ENCODE measurements around the gene ARHGEF26. TPM values are rescaled to one million over a fixed set of nuclear protein-coding genes. Genes with fewer than 3 reads are reported as not detected.

The ARHGEF26 gene
- total and polyA plus RNA-seq, 5 experiments from 2014 or later, result 0.08 to 0.22 (median 0.13) TPM; not detected in 2

DNA sequence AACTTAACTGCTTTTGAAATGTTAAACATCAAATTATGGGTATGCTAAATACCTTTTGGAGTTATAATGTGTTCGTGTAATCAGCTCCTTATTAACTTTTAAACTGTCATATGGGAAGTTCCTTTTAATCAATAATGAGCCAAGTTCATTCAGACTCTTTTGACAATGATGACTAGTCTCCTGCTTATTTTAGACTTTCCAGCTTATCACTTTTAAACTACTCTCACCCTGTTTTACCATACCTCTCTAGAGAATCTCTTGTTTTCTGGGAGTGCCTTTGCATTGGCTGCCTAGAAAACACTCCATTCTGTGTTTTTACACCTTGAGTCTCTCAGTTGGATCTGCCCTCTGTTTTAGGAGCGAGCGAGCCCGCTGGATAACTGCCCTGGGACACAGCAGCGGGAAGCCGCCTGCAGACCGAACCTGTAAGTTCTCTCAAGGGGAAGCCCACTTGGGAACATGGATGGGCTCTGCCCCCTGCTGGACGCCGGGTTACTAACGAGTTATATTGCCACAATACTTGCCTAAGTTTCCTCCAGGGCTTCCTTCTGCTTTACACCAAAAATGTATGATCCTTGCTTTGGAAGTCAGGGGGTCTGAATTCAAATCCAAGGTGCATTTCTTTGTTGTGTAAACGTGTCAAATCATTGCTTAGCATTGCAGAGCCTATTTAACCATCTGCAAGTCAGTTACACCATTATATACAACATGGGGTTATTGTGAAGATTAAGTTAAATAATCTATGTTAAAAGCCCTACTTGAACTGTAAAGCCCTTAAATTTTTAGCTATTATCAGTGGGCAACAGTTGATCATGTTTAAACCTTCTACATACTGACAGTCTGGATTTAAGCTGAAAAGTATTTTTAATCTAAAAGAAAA is 131.8 kb downstream of the ARHGEF26 start:
- Mint-ChIP-seq H3K27me3 (no peaks in the 10 kb centered on the region), H3K9me3 (no peaks in the 10 kb centered on the region), H3K27ac (peak overlapping the region in 2 of 10 donors; percentile 24 to 26), H3K4me3 (no peak overlapping the region), H3K4me1 (peaks cover 0 to 6% (median 2%) of the 10 kb centered on the region in 4 donors), H3K36me3 (peaks cover 0 to 71% (median 33%) of the 10 kb centered on the region in 3 donors)
- POLR2A ChIA-PET, result no interaction called here
- DNase-seq (peak; percentile 31 to 76 (median 54)), ATAC-seq (peak in 1 of 2 donors; percentile 67)

DNA sequence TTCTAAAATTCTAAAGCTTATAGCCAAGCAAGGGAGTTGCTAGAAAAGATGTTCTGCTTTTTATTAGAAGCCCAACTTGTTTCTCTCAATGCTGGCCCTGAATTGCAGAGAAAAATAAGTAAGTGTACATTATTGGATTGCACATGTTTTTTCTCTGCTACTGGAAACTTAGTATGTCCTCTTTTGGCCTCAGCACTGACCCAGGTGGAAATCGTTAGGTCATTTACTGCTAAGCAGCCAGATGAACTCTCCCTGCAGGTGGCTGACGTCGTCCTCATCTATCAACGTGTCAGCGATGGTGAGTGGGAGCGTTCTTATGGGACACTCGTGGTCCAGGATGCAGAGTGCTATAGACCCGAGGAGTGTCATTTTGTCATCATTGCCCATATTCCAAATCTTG is 133.3 kb downstream of the ARHGEF26 start:
- POLR2A ChIA-PET, result no interaction called here

GRCh38 chr3:154273381-154273780 is 152.2 kb downstream of the ARHGEF26 start:
- no peak overlapping the region for H3K4me3 Mint-ChIP-seq
- ATAC-seq, result no peak
- H3K4me1 Mint-ChIP-seq, result peaks cover 0 to 5% (median 0%) of the 10 kb centered on the region in 4 donors
- H3K36me3 Mint-ChIP-seq, result peaks cover 10 to 87% (median 56%) of the 10 kb centered on the region in 3 donors
- peak overlapping the region in 3 of 10 donors; percentile 1 to 64 (median 9) for H3K27ac Mint-ChIP-seq
- DNase-seq, result no peak
- no peaks in the 10 kb centered on the region for H3K27me3 Mint-ChIP-seq
- POLR2A ChIA-PET, result no interaction called here
- peaks cover 0 to 4% (median 0%) of the 10 kb centered on the region in 9 donors for H3K9me3 Mint-ChIP-seq

More for the DNA sequence above, 133.3 kb downstream of the ARHGEF26 start:
- Mint-ChIP-seq H3K4me1 (peaks cover 0 to 10% (median 2%) of the 10 kb centered on the region in 4 donors), H3K4me3 (no peak overlapping the region), H3K27ac (no peak overlapping the region), H3K27me3 (no peaks in the 10 kb centered on the region), H3K9me3 (no peaks in the 10 kb centered on the region), H3K36me3 (peaks cover 5 to 80% (median 45%) of the 10 kb centered on the region in 3 donors)
- DNase-seq (no peak), ATAC-seq (no peak)

- Mint-ChIP-seq H3K9me3 (no peaks in the 10 kb centered on the region), H3K4me1 (peaks cover 0 to 5% (median 0%) of the 10 kb centered on the region in 4 donors), H3K4me3 (no peak overlapping the region), H3K27me3 (no peaks in the 10 kb centered on the region), H3K36me3 (peaks cover 10 to 87% (median 52%) of the 10 kb centered on the region in 3 donors), H3K27ac (peak overlapping the region in 3 of 10 donors; percentile 10 to 31 (median 14))
- POLR2A ChIA-PET, result no interaction called here
- ATAC-seq (no peak), DNase-seq (no peak)
Observed at GRCh38 chr3:154274348-154274747, 153.2 kb downstream of the ARHGEF26 start.

GRCh38 chr3:154275292-154275691 is 154.1 kb downstream of the ARHGEF26 start:
- POLR2A ChIA-PET, result no interaction called here
- Mint-ChIP-seq H3K27me3 (no peaks in the 10 kb centered on the region), H3K4me1 (peaks cover 0 to 5% (median 0%) of the 10 kb centered on the region in 4 donors), H3K36me3 (peaks cover 10 to 87% (median 52%) of the 10 kb centered on the region in 3 donors), H3K27ac (peak overlapping the region in 2 of 10 donors; percentile 3 to 91), H3K9me3 (no peaks in the 10 kb centered on the region), H3K4me3 (no peak overlapping the region)
- no peak for ATAC-seq
- no peak for DNase-seq

DNA sequence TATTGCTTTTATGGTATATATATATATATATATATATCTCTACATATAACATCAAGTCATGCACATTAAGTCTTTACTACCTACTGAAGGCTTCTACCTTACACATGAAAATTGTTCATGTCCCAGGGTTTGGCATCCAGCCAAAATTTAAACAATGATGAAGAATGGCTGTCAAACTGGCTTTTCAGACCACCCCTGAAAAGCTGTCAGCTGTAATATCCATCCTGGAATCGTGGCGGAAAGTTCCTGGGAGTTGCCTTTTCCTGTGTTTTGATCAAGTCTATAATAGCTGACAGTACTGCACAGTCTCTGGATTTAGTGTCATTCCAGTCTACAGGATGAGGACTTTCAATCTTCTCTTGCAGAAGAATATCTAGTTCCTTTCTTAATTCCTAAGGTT is 154.8 kb downstream of the ARHGEF26 start:
- H3K36me3 Mint-ChIP-seq, result peaks cover 10 to 87% (median 55%) of the 10 kb centered on the region in 3 donors
- H3K4me3 Mint-ChIP-seq, result no peak overlapping the region
- peaks cover 0 to 5% (median 0%) of the 10 kb centered on the region in 4 donors for H3K4me1 Mint-ChIP-seq
- DNase-seq, result no peak
- H3K27ac Mint-ChIP-seq, result no peak overlapping the region
- no peaks in the 10 kb centered on the region for H3K9me3 Mint-ChIP-seq
- POLR2A ChIA-PET, result no interaction called here
- ATAC-seq, result no peak
- H3K27me3 Mint-ChIP-seq, result no peaks in the 10 kb centered on the region

GRCh38 chr3:154280161-154280560 is 159.0 kb downstream of the ARHGEF26 start:
- no peak for ATAC-seq
- Mint-ChIP-seq H3K27me3 (no peaks in the 10 kb centered on the region), H3K36me3 (peaks cover 3 to 88% (median 39%) of the 10 kb centered on the region in 3 donors), H3K9me3 (no peaks in the 10 kb centered on the region), H3K27ac (peak overlapping the region in 3 of 10 donors; percentile 22 to 53 (median 29)), H3K4me1 (peaks cover 0 to 1% (median under 1%) of the 10 kb centered on the region in 4 donors), H3K4me3 (no peak overlapping the region)
- no peak for DNase-seq
- POLR2A ChIA-PET, result no interaction called here

GRCh38 chr3:154285221-154285620 is 164.0 kb downstream of the ARHGEF26 start:
- Mint-ChIP-seq H3K27ac (peak overlapping the region in 3 of 10 donors; percentile 27 to 63 (median 34)), H3K36me3 (peaks cover 4 to 93% (median 35%) of the 10 kb centered on the region in 3 donors), H3K4me1 (peaks cover 0 to 5% (median 2%) of the 10 kb centered on the region in 4 donors), H3K9me3 (no peaks in the 10 kb centered on the region), H3K4me3 (peak overlapping the region in 1 of 10 donors; percentile 38), H3K27me3 (no peaks in the 10 kb centered on the region)
- ATAC-seq (no peak), DNase-seq (no peak)
- POLR2A ChIA-PET, result no interaction called here

- DNase-seq (no peak), ATAC-seq (no peak)
- Mint-ChIP-seq H3K9me3 (no peaks in the 10 kb centered on the region), H3K36me3 (peaks cover 12 to 91% (median 43%) of the 10 kb centered on the region in 3 donors), H3K4me1 (peaks cover 0 to 5% (median under 1%) of the 10 kb centered on the region in 4 donors), H3K27me3 (no peaks in the 10 kb centered on the region), H3K27ac (peak overlapping the region in 3 of 10 donors; percentile 27 to 42 (median 41)), H3K4me3 (no peak overlapping the region)
- POLR2A ChIA-PET, result no interaction called here
Observed at GRCh38 chr3:154290187-154290586, 169.0 kb downstream of the ARHGEF26 start.

GRCh38 chr3:154294016-154294415 is 172.8 kb downstream of the ARHGEF26 start:
- Mint-ChIP-seq H3K36me3 (peaks cover 7 to 85% (median 42%) of the 10 kb centered on the region in 3 donors), H3K4me3 (no peak overlapping the region), H3K9me3 (no peaks in the 10 kb centered on the region), H3K27ac (peak overlapping the region in 7 of 10 donors; percentile 1 to 76 (median 19)), H3K27me3 (no peaks in the 10 kb centered on the region), H3K4me1 (peaks cover 0 to 6% (median 0%) of the 10 kb centered on the region in 4 donors)
- DNase-seq (no peak), ATAC-seq (no peak)
- POLR2A ChIA-PET, result no interaction called here

DNA sequence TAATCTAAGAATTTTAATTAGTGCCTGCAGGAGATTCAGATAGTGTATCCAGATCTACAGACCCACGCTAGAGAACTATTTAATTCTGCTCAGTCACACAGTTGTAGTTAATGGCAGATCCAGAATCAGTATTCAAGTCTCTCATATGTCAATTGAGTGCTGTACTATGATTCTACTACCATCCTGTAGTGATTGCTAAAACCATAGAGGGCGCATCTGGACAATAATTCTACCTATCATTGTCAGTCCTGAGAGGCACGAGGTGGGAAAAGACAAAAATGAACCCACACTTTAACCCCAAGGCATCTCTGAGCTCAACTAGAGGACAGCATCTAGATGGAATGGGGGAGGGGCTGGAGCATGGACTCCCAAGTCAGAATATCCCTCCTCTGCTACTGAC is 180.4 kb downstream of the ARHGEF26 start:
- POLR2A ChIA-PET, result no interaction called here
- no peak overlapping the region for H3K4me3 Mint-ChIP-seq
- no peaks in the 10 kb centered on the region for H3K9me3 Mint-ChIP-seq
- H3K4me1 Mint-ChIP-seq, result peaks cover 0 to 4% (median 2%) of the 10 kb centered on the region in 4 donors
- H3K27me3 Mint-ChIP-seq, result no peaks in the 10 kb centered on the region
- peak overlapping the region in 2 of 10 donors; percentile 42 to 65 for H3K27ac Mint-ChIP-seq
- H3K36me3 Mint-ChIP-seq, result peaks cover 4 to 88% (median 23%) of the 10 kb centered on the region in 3 donors
- no peak for ATAC-seq
- no peak for DNase-seq

GRCh38 chr3:154304116-154304786 is 183.1 kb downstream of the ARHGEF26 start:
- Mint-ChIP-seq H3K9me3 (no peaks in the 10 kb centered on the region), H3K27me3 (no peaks in the 10 kb centered on the region), H3K36me3 (peaks cover 4 to 92% (median 17%) of the 10 kb centered on the region in 3 donors), H3K4me1 (peaks cover 9 to 13% (median 12%) of the 10 kb centered on the region in 4 donors), H3K4me3 (no peak overlapping the region), H3K27ac (peak overlapping the region in 1 of 10 donors; percentile 55)
- POLR2A ChIA-PET, result no interaction called here
- no peak for DNase-seq
- no peak for ATAC-seq

All from naive thymus-derived CD8-positive, alpha-beta T cell (primary cell).